ENCODE measurements around the gene FAM222A. TPM values are rescaled to one million over a fixed set of nuclear protein-coding genes. Genes with fewer than 3 reads are reported as not detected.

The FAM222A gene
- total RNA-seq, 1 donor from 2014 or later, result 2.5 TPM

DNA sequence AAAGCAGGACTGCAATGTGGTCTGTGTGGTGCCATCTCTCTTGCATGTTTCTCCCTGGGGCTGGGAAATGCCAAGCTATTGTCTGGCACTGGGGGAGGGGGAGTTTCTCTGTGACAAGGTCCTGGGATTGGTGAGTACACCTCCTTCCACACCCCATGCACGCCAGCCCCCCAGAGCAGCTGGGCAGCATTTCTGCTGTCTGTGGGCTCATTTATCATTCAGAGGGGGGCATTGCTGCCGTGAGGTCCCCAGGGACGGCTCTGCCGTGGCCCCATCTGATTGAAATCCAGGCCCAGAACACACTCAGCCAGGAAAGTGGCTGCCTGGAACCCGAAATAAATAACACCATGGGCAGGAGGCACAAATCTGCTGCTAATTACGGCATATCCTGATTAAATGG is 12.6 kb upstream of the FAM222A start:
- H3K4me2 ChIP-seq, result no peak overlapping the region
- no peak overlapping the region for H2AFZ ChIP-seq (replicated peaks)
- no peak overlapping the region for H3K4me3 ChIP-seq
- H3K27ac ChIP-seq, result no peak overlapping the region
- H3F3A ChIP-seq (ENCODE audit: low read depth), result peaks cover 16% of the 10 kb centered on the region
- DNase-seq (ENCODE audit: low spot score), result no peak
- Mint-ChIP-seq H3K36me3 (no peaks in the 10 kb centered on the region), H3K27ac (peak overlapping the region; percentile 60), H3K27me3 (ENCODE audit: insufficient read depth, low read depth) (peaks cover 33% of the 10 kb centered on the region), H3K4me3 (no peak overlapping the region), H3K9me3 (no peaks in the 10 kb centered on the region), H3K4me1 (peaks cover 30% of the 10 kb centered on the region)
- TF ChIP-seq EZH2 (IDR thresholded peaks at IDR 0.05), result no peak
- TF ChIP-seq EZH2phosphoT487 (IDR thresholded peaks at IDR 0.05), result no peak
- TF ChIP-seq, protein P1, sequence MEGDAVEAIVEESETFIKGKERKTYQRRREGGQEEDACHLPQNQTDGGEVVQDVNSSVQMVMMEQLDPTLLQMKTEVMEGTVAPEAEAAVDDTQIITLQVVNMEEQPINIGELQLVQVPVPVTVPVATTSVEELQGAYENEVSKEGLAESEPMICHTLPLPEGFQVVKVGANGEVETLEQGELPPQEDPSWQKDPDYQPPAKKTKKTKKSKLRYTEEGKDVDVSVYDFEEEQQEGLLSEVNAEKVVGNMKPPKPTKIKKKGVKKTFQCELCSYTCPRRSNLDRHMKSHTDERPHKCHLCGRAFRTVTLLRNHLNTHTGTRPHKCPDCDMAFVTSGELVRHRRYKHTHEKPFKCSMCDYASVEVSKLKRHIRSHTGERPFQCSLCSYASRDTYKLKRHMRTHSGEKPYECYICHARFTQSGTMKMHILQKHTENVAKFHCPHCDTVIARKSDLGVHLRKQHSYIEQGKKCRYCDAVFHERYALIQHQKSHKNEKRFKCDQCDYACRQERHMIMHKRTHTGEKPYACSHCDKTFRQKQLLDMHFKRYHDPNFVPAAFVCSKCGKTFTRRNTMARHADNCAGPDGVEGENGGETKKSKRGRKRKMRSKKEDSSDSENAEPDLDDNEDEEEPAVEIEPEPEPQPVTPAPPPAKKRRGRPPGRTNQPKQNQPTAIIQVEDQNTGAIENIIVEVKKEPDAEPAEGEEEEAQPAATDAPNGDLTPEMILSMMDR (IDR thresholded peaks at IDR 0.05), result no peak
- H3K36me3 ChIP-seq, result no peaks in the 10 kb centered on the region
- H3K9me3 ChIP-seq (ENCODE audit: low read depth), result no peaks in the 10 kb centered on the region
- H3K4me1 ChIP-seq, result peaks cover 26% of the 10 kb centered on the region
- H3K79me2 ChIP-seq (ENCODE audit: low read depth), result no peaks in the 10 kb centered on the region
- H3K27me3 ChIP-seq, result no peaks in the 10 kb centered on the region
- H3K9ac ChIP-seq, result no peak overlapping the region
- H4K20me1 ChIP-seq (ENCODE audit: low read depth), result no peaks in the 10 kb centered on the region

GRCh38 chr12:109702111-109702841 is 11.3 kb upstream of the FAM222A start:
- Histone ChIP-seq H3K9me3 (ENCODE audit: low read depth) (no peaks in the 10 kb centered on the region), H3K36me3 (no peaks in the 10 kb centered on the region), H3K27me3 (no peaks in the 10 kb centered on the region), H3F3A (ENCODE audit: low read depth) (peaks cover 18% of the 10 kb centered on the region), H3K4me1 (peaks cover 25% of the 10 kb centered on the region), H3K27ac (no peak overlapping the region), H3K4me3 (no peak overlapping the region), H3K79me2 (ENCODE audit: low read depth) (no peaks in the 10 kb centered on the region), H3K4me2 (no peak overlapping the region), H4K20me1 (ENCODE audit: low read depth) (no peaks in the 10 kb centered on the region), H2AFZ (replicated peaks) (no peak overlapping the region), H3K9ac (no peak overlapping the region)
- H3K36me3 Mint-ChIP-seq, result no peaks in the 10 kb centered on the region
- no peak for TF ChIP-seq EZH2 (IDR thresholded peaks at IDR 0.05)
- TF ChIP-seq EZH2phosphoT487 (IDR thresholded peaks at IDR 0.05), result no peak
- TF ChIP-seq, protein P1 (IDR thresholded peaks at IDR 0.05), result no peak
- no peak overlapping the region for H3K4me3 Mint-ChIP-seq
- no peak for DNase-seq (ENCODE audit: low spot score)
- H3K9me3 Mint-ChIP-seq, result no peaks in the 10 kb centered on the region
- peaks cover 24% of the 10 kb centered on the region for H3K27me3 Mint-ChIP-seq (ENCODE audit: insufficient read depth, low read depth)
- H3K4me1 Mint-ChIP-seq, result peaks cover 29% of the 10 kb centered on the region
- no peak overlapping the region for H3K27ac Mint-ChIP-seq

DNA sequence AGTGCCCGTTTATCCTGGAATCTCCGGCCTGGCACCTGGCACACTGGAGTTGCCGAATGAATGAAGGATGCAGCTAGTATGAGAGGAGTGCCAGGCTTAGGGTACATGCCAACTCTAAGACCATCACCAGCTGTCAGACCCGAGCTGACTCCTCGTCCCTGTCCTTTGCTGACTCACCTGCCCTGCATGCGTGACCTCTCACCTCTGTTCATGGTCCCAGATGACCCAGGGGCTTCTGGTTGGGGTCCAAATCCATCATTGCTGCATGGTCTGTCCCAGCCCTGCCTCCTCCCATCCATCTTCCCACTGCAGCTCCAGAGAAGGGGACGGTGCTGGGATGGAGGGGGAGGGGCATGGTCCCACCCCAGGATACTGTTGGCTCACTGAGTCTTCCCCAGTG is 9.9 kb upstream of the FAM222A start:
- H3K9ac ChIP-seq, result no peak overlapping the region
- no peaks in the 10 kb centered on the region for H3K27me3 ChIP-seq
- Mint-ChIP-seq H3K27ac (no peak overlapping the region), H3K9me3 (no peaks in the 10 kb centered on the region), H3K27me3 (ENCODE audit: insufficient read depth, low read depth) (peaks cover 25% of the 10 kb centered on the region), H3K36me3 (no peaks in the 10 kb centered on the region), H3K4me1 (peaks cover 30% of the 10 kb centered on the region), H3K4me3 (no peak overlapping the region)
- no peak overlapping the region for H3K4me2 ChIP-seq
- no peak for DNase-seq (ENCODE audit: low spot score)
- H3K9me3 ChIP-seq (ENCODE audit: low read depth), result no peaks in the 10 kb centered on the region
- TF ChIP-seq EZH2phosphoT487 (IDR thresholded peaks at IDR 0.05) (no peak), EZH2 (IDR thresholded peaks at IDR 0.05) (no peak)
- TF ChIP-seq, protein P1 (IDR thresholded peaks at IDR 0.05), result no peak
- no peak overlapping the region for H3K27ac ChIP-seq
- H4K20me1 ChIP-seq (ENCODE audit: low read depth), result no peaks in the 10 kb centered on the region
- H3K4me1 ChIP-seq, result peaks cover 22% of the 10 kb centered on the region
- H2AFZ ChIP-seq (replicated peaks), result no peak overlapping the region
- H3K4me3 ChIP-seq, result no peak overlapping the region
- no peaks in the 10 kb centered on the region for H3K36me3 ChIP-seq
- peaks cover 14% of the 10 kb centered on the region for H3F3A ChIP-seq (ENCODE audit: low read depth)
- H3K79me2 ChIP-seq (ENCODE audit: low read depth), result no peaks in the 10 kb centered on the region
